H1 (cell line): ENCODE results near the gene PCDHGA7. TPM values are rescaled to one million over a fixed set of nuclear protein-coding genes. Genes with fewer than 3 reads are reported as not detected.

Experiments
- CTCF ChIA-PET: fragments of 300-600 bp; sonication (Branson Sonifier 250); formaldehyde crosslinking; loops from one replicate; lab custom pipeline; 2021; ENCODE audit not compliant: partially characterized antibody; lab: Charles Lee
- POLR2A ChIA-PET: fragments of 300-600 bp; sonication (Branson Sonifier 250); formaldehyde crosslinking; loops from one replicate; lab custom pipeline; 2021; ENCODE audit warnings: inconsistent platforms; ENCODE audit not compliant: partially characterized antibody; lab: Charles Lee
- DNase-seq, 2 experiments: peaks; one replicate each; pipeline versions ENCODE4 v3.0.0 to v3.0.0-alpha.2; 2010 to 2022; ENCODE audit warnings: low spot score in 2 of 2, low read depth in 1 of 2, mixed read lengths in 1 of 2
- FAIRE-seq: peaks from 2 replicates; lab custom pipeline; 2011; peaks lifted over from hg19 to GRCh38; lab: Jason Lieb, UNC
- H2AFZ ChIP-seq: 2 replicates; pipeline ENCODE4 v1.8.1; 2012; ENCODE audit warnings: low read length, inconsistent platforms
- H2AK5ac ChIP-seq: 2 replicates; pipeline ENCODE4 v1.6.1; 2013; ENCODE audit warnings: low read depth, low read length
- H2BK120ac ChIP-seq: replicated peaks from 2 replicates; pipeline ENCODE3; 2013; ENCODE audit warnings: low read depth, low read length, inconsistent platforms
- H2BK12ac ChIP-seq: 2 replicates; pipeline ENCODE4 v1.6.1; 2013; ENCODE audit warnings: low read depth, low read length
- H2BK15ac ChIP-seq: 2 replicates; pipeline ENCODE4 v1.6.1; 2013; ENCODE audit warnings: low read length
- H2BK20ac ChIP-seq: 2 replicates; pipeline ENCODE4 v1.6.1; 2013; ENCODE audit warnings: low read length
- H2BK5ac ChIP-seq: 2 replicates; pipeline ENCODE4 v1.6.1; 2013; ENCODE audit warnings: low read depth, low read length
- H3K14ac ChIP-seq: 2 replicates; pipeline ENCODE4 v1.6.1; 2013; ENCODE audit warnings: inconsistent platforms; ENCODE audit not compliant: insufficient read length
- H3K18ac ChIP-seq: 2 replicates; pipeline ENCODE4 v1.6.1; 2013; ENCODE audit warnings: low read length; ENCODE audit errors: extremely low read depth
- H3K23ac ChIP-seq: 2 replicates; pipeline ENCODE4 v1.6.1; 2013; ENCODE audit warnings: inconsistent platforms; ENCODE audit not compliant: insufficient read length
- H3K23me2 ChIP-seq: 2 replicates; pipeline ENCODE4 v1.6.1; 2013; ENCODE audit warnings: low read depth, low read length
- H3K27ac ChIP-seq: 2 replicates; pipeline ENCODE4 v1.6.1; 2011; ENCODE audit warnings: low read depth, low read length, inconsistent platforms
- H3K27me3 ChIP-seq, 4 experiments: replicated peaks in 1 of 4; 1 replicate in 1 of 4; 2 replicates in 3 of 4; pipeline versions ENCODE4 v1.6.1 to v1.8.1; 2011 to 2013; ENCODE audit warnings: low read length in 3 of 4, mild to moderate bottlenecking in 3 of 4, inconsistent platforms in 2 of 4, mixed read lengths in 2 of 4, moderate library complexity in 1 of 4; ENCODE audit not compliant: control insufficient read depth in 3 of 4, insufficient read depth in 3 of 4; ENCODE audit errors: extremely low read depth in 1 of 4
- H3K36me3 ChIP-seq, 4 experiments: 2 replicates each; pipeline versions ENCODE4 v1.6.1 to v1.8.1; 2011 to 2013; ENCODE audit warnings: mild to moderate bottlenecking in 4 of 4, low read length in 3 of 4, moderate library complexity in 2 of 4, control low read depth in 1 of 4, inconsistent platforms in 1 of 4; ENCODE audit not compliant: insufficient read depth in 4 of 4, control insufficient read depth in 2 of 4
- H3K4ac ChIP-seq: replicated peaks from 2 replicates; pipeline ENCODE3; 2013; ENCODE audit warnings: low read length, low read depth, mixed read lengths, inconsistent platforms; ENCODE audit not compliant: insufficient read length
- H3K4me1 ChIP-seq, 4 experiments: replicated peaks in 1 of 4; 1 replicate in 1 of 4; 2 replicates in 3 of 4; pipeline versions ENCODE4 v1.6.1 to v1.8.1; 2011 to 2013; ENCODE audit warnings: low read length in 3 of 4, inconsistent platforms in 2 of 4, mixed read lengths in 1 of 4; ENCODE audit not compliant: insufficient read depth in 4 of 4, control insufficient read depth in 3 of 4
- H3K4me2 ChIP-seq, 2 experiments: 2 replicates each; pipeline versions ENCODE4 v1.6.1 to v1.8.1; 2011 to 2013; ENCODE audit warnings: low read depth in 2 of 2, low read length in 2 of 2, control low read depth in 1 of 2, inconsistent platforms in 1 of 2, mild to moderate bottlenecking in 1 of 2; ENCODE audit not compliant: insufficient read depth in 1 of 2
- H3K4me3 ChIP-seq, 4 experiments: fragments of 200-600, 300-600 bp in 1 of 4; sonication (generic), shearing (Covaris generic), sonication (Bioruptor Twin) in 1 of 4; 2 replicates each; pipeline versions ENCODE4 v1.5.1 to v1.8.1; 2011 to 2016; ENCODE audit warnings: low read length in 4 of 4, low read depth in 3 of 4, control low read depth in 2 of 4, inconsistent platforms in 2 of 4, mild to moderate bottlenecking in 2 of 4, mixed read lengths in 1 of 4, moderate library complexity in 1 of 4; ENCODE audit not compliant: insufficient read depth in 2 of 4; ENCODE audit errors: extremely low read depth in 1 of 4
- H3K56ac ChIP-seq: replicated peaks from 2 replicates; pipeline ENCODE3; 2013; ENCODE audit warnings: low read depth, mild to moderate bottlenecking, mixed read lengths, low read length, inconsistent platforms; ENCODE audit not compliant: insufficient read length
- H3K79me1 ChIP-seq: 2 replicates; pipeline ENCODE4 v1.6.1; 2013; ENCODE audit warnings: low read depth, low read length, control low read depth
- H3K79me2 ChIP-seq, 2 experiments: 2 replicates each; pipeline versions ENCODE4 v1.6.1 to v1.8.1; 2012 to 2013; ENCODE audit warnings: low read length in 2 of 2, mild to moderate bottlenecking in 2 of 2, inconsistent platforms in 1 of 2; ENCODE audit not compliant: insufficient read depth in 2 of 2, control insufficient read depth in 1 of 2
- H3K9ac ChIP-seq, 4 experiments: replicated peaks in 1 of 4; 1 replicate in 1 of 4; 2 replicates in 3 of 4; pipeline versions ENCODE4 v1.6.1 to v1.8.1; 2011 to 2013; ENCODE audit warnings: low read depth in 3 of 4, low read length in 3 of 4, control low read depth in 2 of 4, mild to moderate bottlenecking in 2 of 4, moderate library complexity in 2 of 4, inconsistent platforms in 1 of 4; ENCODE audit errors: extremely low read depth in 1 of 4
- H3K9me3 ChIP-seq, 2 experiments: 2 replicates each; pipeline versions ENCODE4 v1.6.1 to v1.8.1; 2012 to 2013; ENCODE audit warnings: mild to moderate bottlenecking in 2 of 2, moderate library complexity in 2 of 2, control low read depth in 1 of 2, inconsistent platforms in 1 of 2, low read depth in 1 of 2, low read length in 1 of 2, mixed read lengths in 1 of 2; ENCODE audit not compliant: insufficient read depth in 2 of 2
- H4K20me1 ChIP-seq, 2 experiments: replicated peaks in 1 of 2; 2 replicates each; pipeline versions ENCODE3 to v1.8.1; 2011 to 2013; ENCODE audit warnings: inconsistent platforms in 2 of 2, low read length in 2 of 2, mild to moderate bottlenecking in 1 of 2; ENCODE audit not compliant: insufficient read depth in 2 of 2, control insufficient read depth in 1 of 2
- H4K5ac ChIP-seq: 2 replicates; pipeline ENCODE4 v1.6.1; 2013; ENCODE audit warnings: low read length, low read depth, mixed read lengths, inconsistent platforms; ENCODE audit not compliant: insufficient read length
- H4K8ac ChIP-seq: 2 replicates; pipeline ENCODE4 v1.8.0; 2013; ENCODE audit warnings: mild to moderate bottlenecking, moderate library complexity, low read length, inconsistent platforms; ENCODE audit not compliant: insufficient read depth; ENCODE audit errors: extremely low read depth
- H4K91ac ChIP-seq: replicated peaks from 2 replicates; pipeline ENCODE3; 2013; ENCODE audit warnings: low read length, mixed read lengths, inconsistent platforms; ENCODE audit not compliant: insufficient read length
- ASH2L ChIP-seq: fragments of 200-600, 300-600 bp; sonication (generic); IDR thresholded peaks from one replicate; pipeline ENCODE4 v1.7.1; 2017; ENCODE audit warnings: low read length
- BACH1 ChIP-seq: IDR thresholded peaks from 2 replicates; pipeline ENCODE4 v1.6.1; 2012; ENCODE audit warnings: low read length, improper control_type of control experiment
- EZH2 ChIP-seq: fragments of 200-600 bp; sonication (generic); IDR thresholded peaks from 2 replicates; pipeline ENCODE4 v1.7.1; 2012; ENCODE audit warnings: low read depth, mild to moderate bottlenecking, moderate library complexity, low read length, inconsistent platforms; ENCODE audit not compliant: severe bottlenecking
- HDAC6 ChIP-seq: IDR thresholded peaks from one replicate; pipeline ENCODE4 v1.7.1; 2012; ENCODE audit warnings: low read depth, mild to moderate bottlenecking, inconsistent platforms, low read length, moderate library complexity
- JUN ChIP-seq: IDR thresholded peaks from 2 replicates; pipeline ENCODE4 v1.6.1; 2011; ENCODE audit warnings: low read depth, mild to moderate bottlenecking, improper control_type of control experiment, low read length
- KDM5A ChIP-seq: fragments of 200-600 bp; IDR thresholded peaks from 2 replicates; pipeline ENCODE4 v1.7.1; 2012; ENCODE audit warnings: mild to moderate bottlenecking, low read length, inconsistent platforms, mixed read lengths
- NANOG ChIP-seq: IDR thresholded peaks from 2 replicates; pipeline ENCODE4 v1.6.1; 2011; ENCODE audit warnings: low read length, low read depth, mild to moderate bottlenecking, inconsistent platforms; ENCODE audit not compliant: insufficient read depth, poor library complexity, severe bottlenecking
- POLR2A ChIP-seq, 2 experiments: IDR thresholded peaks; 1 replicate in 1 of 2; 2 replicates in 1 of 2; pipeline ENCODE4 v1.6.1; 2011; ENCODE audit warnings: low read depth in 2 of 2, low read length in 2 of 2, mild to moderate bottlenecking in 2 of 2; ENCODE audit errors: control extremely low read depth in 1 of 2
- POU5F1 ChIP-seq: IDR thresholded peaks from 2 replicates; pipeline ENCODE4 v1.6.1; 2011; ENCODE audit warnings: low read depth, mild to moderate bottlenecking, low read length, moderate library complexity
- RXRA ChIP-seq: IDR thresholded peaks from 2 replicates; pipeline ENCODE4 v1.6.1; 2011; ENCODE audit warnings: low read depth, mild to moderate bottlenecking, low read length, moderate library complexity; ENCODE audit not compliant: insufficient read depth
- TEAD4 ChIP-seq: IDR thresholded peaks from 2 replicates; pipeline ENCODE4 v1.6.1; 2012; ENCODE audit warnings: low read depth, low read length, inconsistent platforms, mixed read lengths
- WGBS, 2 experiments: shearing (Covaris generic) in 1 of 2; methylation state at CpG; one replicate each; pipeline versions ENCODE4 v1.1.6 to v1.1.7; 2013 to 2015; ENCODE audit warnings: low lambda C conversion rate in 2 of 2, mixed read lengths in 2 of 2, inconsistent platforms in 1 of 2, low coverage in 1 of 2, missing lambda C conversion rate in 1 of 2; ENCODE audit not compliant: insufficient replicate concordance in 2 of 2, insufficient coverage in 1 of 2, insufficient read length in 1 of 2; ENCODE audit errors: extremely low coverage in 1 of 2, missing lambda C conversion rate in 1 of 2; 5-methylcytosine and 5-hydroxymethylcytosine counted together
- polyA plus RNA-seq, 7 experiments: library from polyadenylated mRNA; depleted of rRNA in 3 of 7; stranded (reverse) in 5 of 7; unstranded in 2 of 7; fragments of >200 nt in 5 of 7; fragments of 200-250 nt in 2 of 7; gene quantifications; 1 replicate in 5 of 7; 2 replicates in 1 of 7; 4 replicates in 1 of 7; pipeline versions ENCODE4 v1.2.1 to v1.2.3, GENCODE V29; 2011 to 2013; ENCODE audit warnings: missing spikeins in 2 of 7, mixed read lengths in 2 of 7
- total RNA-seq: library from RNA; stranded (reverse); fragmentation: NEBNext Ultra II Directional; extraction: Animal tissue kit (Norgen Biotek cat#: 25700); gene quantifications from 2 replicates; pipeline ENCODE4 v1.2.1, GENCODE V29; 2021
- TF ChIP-seq, protein P1 (sequence below): IDR thresholded peaks from 2 replicates; pipeline ENCODE4 v1.6.1; 2012; ENCODE audit warnings: inconsistent platforms

PCDHGA7 gene
- total and polyA plus RNA-seq, 2 of the 8 experiments (the other 6 are each of a cell fraction or from before 2014, with no cell fraction given), result 0.39 to 1.1 TPM

DNA sequence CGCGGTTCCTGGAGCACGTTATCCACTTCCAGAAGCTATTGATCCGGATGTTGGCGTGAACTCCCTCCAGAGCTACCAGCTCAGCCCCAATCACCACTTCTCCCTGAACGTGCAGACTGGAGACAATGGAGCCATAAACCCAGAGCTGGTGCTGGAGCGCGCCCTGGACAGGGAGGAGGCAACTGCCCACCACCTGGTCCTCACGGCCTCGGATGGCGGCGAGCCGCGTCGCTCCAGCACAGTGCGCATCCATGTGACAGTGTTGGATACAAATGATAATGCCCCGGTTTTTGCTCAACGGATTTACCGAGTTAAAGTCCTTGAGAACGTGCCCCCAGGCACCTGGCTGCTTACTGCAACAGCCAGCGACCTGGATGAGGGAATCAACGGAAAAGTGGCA lies 20.8 kb downstream of the PCDHGA7 start:
- H2AFZ ChIP-seq, result no peak overlapping the region
- no peak overlapping the region for H3K4me2 ChIP-seq
- CTCF ChIA-PET, result interaction anchor here (0.6 to 23.3 kb wide), 17 partner anchors 10 to 248 kb away, joined by 3 to 1236 read pairs (median 4); partner anchors contain the start of genes PCDHGA10, PCDHGA11, PCDHGA8 and PCDHGB1

More for the DNA sequence above, 20.8 kb downstream of the PCDHGA7 start:
- Histone ChIP-seq H2BK20ac (no peak overlapping the region), H3K27ac (no peak overlapping the region), H3K4me1 (no peaks in the 10 kb centered on the region), H3K14ac (no peak overlapping the region), H3K9ac (no peak overlapping the region), H3K23ac (no peak overlapping the region), H4K5ac (no peak overlapping the region), H3K23me2 (peaks cover 2% of the 10 kb centered on the region; the same call in 1 of the 2 replicates), H4K20me1 (no peaks in the 10 kb centered on the region), H3K9me3 (peaks cover 26 to 40% of the 10 kb centered on the region in 2 experiments), H2BK12ac (no peak overlapping the region), H2BK15ac (no peak overlapping the region), H3K4me3 (no peak overlapping the region), H2BK120ac (no peak overlapping the region), H4K8ac (no peak overlapping the region), H3K79me1 (no peaks in the 10 kb centered on the region), H3K27me3 (no peaks in the 10 kb centered on the region), H3K4ac (no peak overlapping the region), H3K56ac (no peak overlapping the region), H3K79me2 (no peaks in the 10 kb centered on the region), H3K18ac (no peak overlapping the region), H4K91ac (no peak overlapping the region), H2AK5ac (no peak overlapping the region), H3K36me3 (peaks cover 0 to 12% (median 0%) of the 10 kb centered on the region in 4 experiments; a peak in 1 of 8 replicates), H2BK5ac (no peak overlapping the region)
- DNase-seq, result no peak
- TF ChIP-seq TEAD4 (no peak), HDAC6 (no peak), JUN (no peak), RXRA (no peak), ASH2L (no peak), NANOG (no peak), BACH1 (no peak), POU5F1 (no peak), POLR2A (IDR thresholded peaks at IDR 0.05; ENCODE audit: control extremely low read depth in 1 of 2, low read depth in 2 of 2, low read length in 2 of 2) (no peak), EZH2 (no peak), KDM5A (no peak)
- TF ChIP-seq, protein P1, sequence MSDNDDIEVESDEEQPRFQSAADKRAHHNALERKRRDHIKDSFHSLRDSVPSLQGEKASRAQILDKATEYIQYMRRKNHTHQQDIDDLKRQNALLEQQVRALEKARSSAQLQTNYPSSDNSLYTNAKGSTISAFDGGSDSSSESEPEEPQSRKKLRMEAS, result no peak
- FAIRE-seq, result no peak
- 88% methylated on average over 22 of the region's 22 CpGs; no CpG with 5 or more reads in 1 of the 2 experiments for WGBS, 2 experiments
- POLR2A ChIA-PET, result no interaction called here
